Astrocyte of the spinal cord (primary cell): ENCODE measurements around the gene CPD.

ENCODE experiments used
- DNase-seq: peaks from one replicate; pipeline ENCODE4 v3.0.0; 2011; ENCODE audit warnings: low read depth, low spot score
- H3K4me3 ChIP-seq: 2 replicates; pipeline ENCODE4 v1.5.1; 2011; ENCODE audit warnings: low read depth, mild to moderate bottlenecking, low read length, moderate library complexity
- CTCF ChIP-seq: IDR thresholded peaks from 2 replicates; pipeline ENCODE4 v1.5.1; 2012; ENCODE audit warnings: low read depth, mild to moderate bottlenecking, low read length, inconsistent platforms
- in situ Hi-C: cut with HindIII; loops from 2 replicates; pipeline ENCODE4 v1.10.0; 2017; ENCODE audit warnings: low sequenced_read_pairs

The CPD gene

GRCh38 chr17:30352240-30352814, 26.4 kb upstream of the CPD start:
- DNase-seq = no peak
- in situ Hi-C loops = no loop called here
- H3K4me3 ChIP-seq = no peak overlapping the region

GRCh38 chr17:30354701-30355100, 24.0 kb upstream of the CPD start:
- DNase-seq = no peak
- in situ Hi-C loops = no loop called here
- H3K4me3 ChIP-seq = no peak overlapping the region
- TF ChIP-seq CTCF = no peak

More at GRCh38 chr17:30352240-30352814, 26.4 kb upstream of the CPD start:
- no peak for TF ChIP-seq CTCF

- no peak for DNase-seq
- no peak overlapping the region for H3K4me3 ChIP-seq
- no peak for TF ChIP-seq CTCF
- in situ Hi-C loops = no loop called here
These were observed 21.3 kb upstream of the CPD start for GRCh38 chr17:30357476-30357875.

GRCh38 chr17:30358055-30358760, 20.5 kb upstream of the CPD start:
- no peak for DNase-seq
- H3K4me3 ChIP-seq = no peak overlapping the region
- in situ Hi-C loops = no loop called here
- no peak for TF ChIP-seq CTCF

GRCh38 chr17:30360086-30360808, 18.5 kb upstream of the CPD start:
- no peak for DNase-seq
- in situ Hi-C loops = no loop called here
- no peak overlapping the region for H3K4me3 ChIP-seq
- TF ChIP-seq CTCF = no peak

GRCh38 chr17:30361766-30362279, 16.9 kb upstream of the CPD start:
- H3K4me3 ChIP-seq = no peak overlapping the region
- no peak for TF ChIP-seq CTCF
- in situ Hi-C loops = no loop called here
- no peak for DNase-seq
